Activated gamma-delta T cell treated with Interleukin-2 at 50 U/mL for 16 hours (primary cell): Measurements from ENCODE around the gene PARD3B.

Experiments
- DNase-seq: peaks from one replicate; pipeline ENCODE4 v3.0.0-alpha.2; 2020

Gene PARD3B

DNA sequence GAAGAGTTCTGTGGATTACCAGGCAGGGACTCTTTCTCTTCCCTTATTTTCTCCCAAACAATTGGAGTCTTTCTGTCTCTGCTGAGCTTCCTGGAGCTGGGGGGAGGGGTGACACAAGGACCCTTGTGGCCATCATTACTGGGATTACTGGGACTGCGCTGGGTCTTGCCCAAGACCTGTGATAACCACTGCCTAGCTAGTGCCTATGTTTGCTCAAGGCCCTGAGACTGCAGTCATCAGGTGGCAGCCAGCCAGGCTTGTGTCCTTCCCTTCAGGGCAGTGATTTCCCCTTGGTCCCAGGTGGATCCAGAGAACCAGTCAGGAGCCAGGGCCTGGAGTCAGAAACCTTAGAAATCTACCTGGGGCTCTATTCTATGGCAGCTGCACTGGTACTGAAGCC is 355.6 kb downstream of the PARD3B start:
- no peak for DNase-seq

- DNase-seq = no peak
Observed at GRCh38 chr2:204901591-204901990, 356.3 kb downstream of the PARD3B start.

DNA sequence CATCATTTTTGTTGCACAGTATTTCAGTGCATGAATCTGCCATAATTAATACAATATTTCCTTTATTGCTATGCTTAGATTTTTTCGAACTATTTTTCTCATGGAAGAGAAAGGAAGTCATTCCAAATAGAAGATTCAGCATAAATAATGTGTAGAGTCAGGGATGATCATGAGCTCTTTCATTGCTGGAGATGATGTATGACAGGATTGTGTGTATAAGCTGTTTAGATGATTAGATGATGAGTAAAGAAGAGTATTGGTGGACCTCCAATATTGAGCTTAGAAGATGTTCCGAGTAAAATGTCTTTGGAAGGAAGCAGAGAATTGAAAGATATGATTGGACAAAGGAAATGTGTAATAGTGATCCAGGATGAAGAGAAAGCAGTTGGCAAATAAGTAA is 364.5 kb downstream of the PARD3B start:
- no peak for DNase-seq

- no peak for DNase-seq
Observed at GRCh38 chr2:204913312-204913711, 368.0 kb downstream of the PARD3B start.

DNA sequence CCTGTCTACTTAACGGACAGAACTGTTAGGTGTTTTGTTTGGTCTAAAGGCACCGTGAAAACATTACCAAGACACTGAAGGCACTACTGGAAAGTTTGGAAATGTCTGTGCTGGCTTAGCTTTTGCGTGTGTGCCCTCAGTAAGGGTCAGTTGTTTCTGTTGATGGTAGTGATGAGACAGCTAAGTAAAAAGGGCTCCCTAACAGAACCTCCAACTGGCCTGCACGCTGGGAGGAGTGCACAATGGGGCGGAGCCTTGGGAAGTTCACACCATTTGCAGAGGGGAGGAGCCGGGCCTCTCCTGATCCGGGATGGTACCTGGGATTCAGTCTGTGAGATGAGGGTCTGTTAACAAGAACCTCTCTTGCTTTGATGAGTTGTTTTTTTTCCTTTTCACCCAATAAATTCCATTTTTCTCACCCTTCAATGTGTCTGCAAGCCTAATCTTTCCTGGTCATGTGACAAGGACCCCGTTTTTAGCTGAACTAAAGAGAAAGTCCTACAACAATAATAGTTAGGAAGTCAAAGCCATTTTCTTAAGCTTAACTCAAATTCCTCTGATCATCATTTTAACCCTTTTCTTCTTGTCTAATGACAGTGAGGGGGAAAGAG is 368.7 kb downstream of the PARD3B start:
- no peak for DNase-seq

GRCh38 chr2:204914708-204915107 is 369.4 kb downstream of the PARD3B start:
- DNase-seq = no peak

GRCh38 chr2:204917089-204917701 is 371.9 kb downstream of the PARD3B start:
- no peak for DNase-seq

GRCh38 chr2:204920776-204921175 is 375.5 kb downstream of the PARD3B start:
- DNase-seq = no peak

- no peak for DNase-seq
Observed at GRCh38 chr2:204923957-204924356, 378.7 kb downstream of the PARD3B start.

- DNase-seq = no peak
Observed at GRCh38 chr2:204931562-204931961, 386.3 kb downstream of the PARD3B start.

DNA sequence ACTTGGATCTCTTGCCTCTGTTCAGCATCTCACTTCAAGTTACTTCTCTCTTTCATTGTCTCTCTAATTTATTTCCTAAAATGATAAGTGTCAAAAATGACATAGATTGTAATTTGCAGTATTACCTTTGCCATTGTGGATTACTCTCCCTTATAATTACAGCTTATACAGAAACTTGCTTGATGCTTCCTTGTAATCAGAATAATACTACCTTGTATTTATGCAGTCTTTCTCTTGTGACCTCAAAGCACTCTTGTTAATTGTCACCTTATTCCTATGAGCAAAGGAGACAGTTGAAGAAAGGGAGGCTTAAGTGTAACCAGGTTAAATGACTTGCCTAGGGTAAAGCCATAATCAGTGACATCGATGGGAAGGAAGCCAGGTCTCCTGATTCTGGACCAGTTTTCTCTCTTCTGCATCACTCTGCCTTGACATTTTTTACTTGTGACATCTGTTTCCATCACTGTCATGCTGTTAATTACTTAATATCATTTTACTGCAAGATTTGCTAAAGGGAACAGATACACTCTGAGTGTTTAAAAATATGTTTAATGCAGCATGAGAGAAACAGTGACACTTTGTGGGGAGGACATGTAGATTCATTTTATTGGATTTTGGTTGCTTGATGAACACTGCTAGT is 388.6 kb downstream of the PARD3B start:
- no peak for DNase-seq

- DNase-seq = no peak
Observed at GRCh38 chr2:204944927-204945326, 399.7 kb downstream of the PARD3B start.

- no peak for DNase-seq
Observed at GRCh38 chr2:204945376-204945775, 400.1 kb downstream of the PARD3B start.

GRCh38 chr2:204946892-204947291 is 401.6 kb downstream of the PARD3B start:
- DNase-seq = no peak

- DNase-seq = no peak
Observed at GRCh38 chr2:204947405-204947804, 402.1 kb downstream of the PARD3B start.

- DNase-seq = no peak
Observed at GRCh38 chr2:204948024-204948763, 402.9 kb downstream of the PARD3B start.

- no peak for DNase-seq
Observed at GRCh38 chr2:204948822-204949221, 403.5 kb downstream of the PARD3B start.

DNA sequence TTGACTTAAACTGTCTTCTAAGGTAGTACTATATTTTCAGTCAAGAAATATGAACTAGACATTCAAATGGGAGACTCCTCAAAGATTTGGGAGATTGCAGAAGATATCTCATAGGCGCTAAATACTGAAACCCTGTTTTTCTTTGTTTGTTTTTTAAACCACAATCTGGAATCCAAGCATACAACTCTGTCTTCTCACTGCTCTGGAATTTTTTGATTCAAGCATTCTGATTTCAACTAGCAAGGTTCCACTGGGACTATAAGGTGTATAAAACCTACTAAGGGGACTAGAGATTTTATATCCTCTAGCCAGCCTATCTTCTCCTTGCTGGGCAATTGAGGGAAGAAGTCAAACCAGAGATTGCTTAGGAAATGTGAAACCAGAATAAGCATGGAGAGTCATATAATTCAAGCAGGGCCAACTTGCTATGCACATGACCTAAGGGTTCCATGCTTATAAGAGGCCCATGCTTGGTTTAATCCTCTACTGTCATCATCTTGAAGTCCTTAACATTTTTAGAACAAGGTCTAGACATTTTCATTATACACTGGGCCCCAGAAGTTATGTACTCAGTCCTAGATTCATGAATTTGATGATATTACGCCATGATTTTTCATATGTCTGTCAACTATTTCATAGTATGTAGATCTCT is 405.5 kb downstream of the PARD3B start:
- no peak for DNase-seq

GRCh38 chr2:204958371-204958770 is 413.1 kb downstream of the PARD3B start:
- no peak for DNase-seq

DNA sequence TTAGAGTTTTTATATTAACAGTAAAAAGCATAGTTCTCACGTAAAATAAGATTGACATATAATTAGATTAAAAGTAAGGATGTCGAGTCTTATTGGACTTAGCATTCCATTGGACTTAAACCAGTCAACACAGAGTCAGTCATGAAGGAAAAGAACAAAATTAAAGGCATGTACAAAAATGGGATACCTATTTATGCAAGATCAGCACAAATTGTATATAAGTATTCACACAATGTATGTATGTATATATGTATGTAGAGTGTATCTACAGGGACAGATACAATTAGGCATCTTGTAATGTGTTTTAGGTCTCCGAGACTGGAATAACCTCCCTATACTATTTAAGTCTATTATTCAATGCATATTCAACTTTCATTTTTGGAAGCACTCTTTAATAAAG is 419.1 kb downstream of the PARD3B start:
- no peak for DNase-seq

DNA sequence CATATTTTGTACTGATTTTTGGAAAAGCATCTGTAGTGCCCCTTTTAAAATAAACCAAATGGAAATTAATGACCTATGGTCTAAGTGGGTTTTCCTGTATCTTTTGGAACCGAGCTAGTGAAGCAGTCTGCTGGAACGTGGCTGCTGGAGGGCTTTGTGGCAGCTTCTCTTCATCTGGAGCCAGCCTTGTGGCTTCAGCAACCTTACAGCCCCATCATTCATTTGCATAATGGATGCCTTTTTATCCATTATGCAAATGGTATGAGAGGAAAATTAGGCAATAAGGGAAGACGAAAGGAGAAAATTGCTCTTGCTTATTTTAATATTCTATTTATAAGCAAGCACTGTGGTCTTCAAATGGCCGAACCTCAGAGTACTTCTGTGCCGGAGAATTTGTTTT is 421.0 kb downstream of the PARD3B start:
- no peak for DNase-seq

DNA sequence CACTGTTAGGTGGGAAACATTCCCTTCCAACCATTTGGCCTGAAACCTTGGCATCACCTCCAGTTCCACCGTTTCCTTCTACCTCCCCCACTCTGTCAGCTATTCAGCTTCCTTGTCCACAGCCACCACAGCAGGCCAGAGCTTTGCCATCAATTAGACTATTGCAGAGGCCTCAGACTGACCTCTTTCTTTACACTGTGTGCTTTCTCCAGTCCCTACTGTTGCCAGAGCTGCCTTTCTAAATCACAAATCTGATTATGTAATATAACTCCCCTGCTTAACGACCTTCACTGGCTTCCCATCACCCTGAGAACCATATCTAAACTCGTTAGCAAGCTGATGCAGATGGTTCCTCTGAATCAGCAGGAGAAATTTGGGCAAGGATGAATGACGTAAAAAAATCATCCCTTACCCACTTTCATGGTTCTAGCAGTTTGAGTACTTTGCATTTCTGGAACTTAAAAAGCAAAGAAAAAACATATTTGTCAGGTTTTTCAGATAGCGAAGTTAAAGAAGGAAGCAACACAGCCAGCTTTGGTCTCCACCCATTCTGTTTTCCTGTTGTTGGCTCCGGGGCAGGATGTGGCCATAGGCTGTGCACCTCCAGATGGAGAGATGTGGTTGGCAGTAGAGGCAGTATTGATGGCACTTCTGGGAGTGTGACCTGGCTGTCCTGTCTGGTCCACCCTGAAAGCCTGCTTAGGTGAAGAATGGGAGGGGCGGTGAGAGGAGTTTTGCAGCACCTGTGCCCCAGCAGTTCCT is 422.1 kb downstream of the PARD3B start:
- peak; percentile 53 for DNase-seq
